Lower lobe of right lung (tissue), 2 donors: Measurements from ENCODE around the gene HDAC9. TPM values are rescaled to one million over a fixed set of nuclear protein-coding genes. Genes with fewer than 3 reads are reported as not detected.

Experiments used
- ATAC-seq, 2 donors: fragments of 200-7000 bp; cut with Tn5 transposase; one replicate each; pipeline ENCODE4 v1.9.1; 2020 to 2022; ENCODE audit warnings: mild to moderate bottlenecking in 2 of 2, moderate library complexity in 2 of 2
- DNase-seq: peaks from one replicate; pipeline ENCODE4 v3.0.0-alpha.2; 2020
- H3K27ac ChIP-seq: fragments of 200-600 bp; one replicate; pipeline ENCODE4 v1.8.0; 2022
- H3K27me3 ChIP-seq: fragments of 200-600 bp; one replicate; pipeline ENCODE4 v1.8.0; 2022; ENCODE audit warnings: low read depth
- H3K36me3 ChIP-seq: fragments of 200-600 bp; one replicate; pipeline ENCODE4 v1.8.0; 2022; ENCODE audit warnings: mild to moderate bottlenecking
- H3K4me1 ChIP-seq: fragments of 200-600 bp; one replicate; pipeline ENCODE4 v1.8.0; 2022
- H3K4me3 ChIP-seq: fragments of 200-600 bp; one replicate; pipeline ENCODE4 v1.8.0; 2022; ENCODE audit warnings: mild to moderate bottlenecking
- H3K9me3 ChIP-seq: fragments of 200-600 bp; one replicate; pipeline ENCODE4 v1.8.0; 2022
- CTCF ChIP-seq: fragments of 200-600 bp; IDR thresholded peaks from one replicate; pipeline ENCODE4 v1.8.0; 2022; ENCODE audit warnings: antibody characterized with exemption, mild to moderate bottlenecking
- intact Hi-C: fragments of 100-400 bp; cut with DNase I; formaldehyde crosslinking; loops from one replicate; pipeline ENCODE4 v1.11.0; 2022
- total RNA-seq: library from RNA; stranded (reverse); fragmentation: NEBNext Ultra II Directional; extraction: Animal tissue kit (Norgen Biotek cat#: 25700); gene quantifications from one replicate; pipeline ENCODE4 v1.2.1, GENCODE V29; 2021
- donor health status: DM: no; HTN: yes; CAD: no; lungs with severe emphysema.

The HDAC9 gene
- total RNA-seq, 1 donor from 2014 or later, result 14.3 TPM

- Histone ChIP-seq H3K4me3 (no peak overlapping the region), H3K4me1 (no peaks in the 10 kb centered on the region), H3K9me3 (no peaks in the 10 kb centered on the region), H3K27me3 (no peaks in the 10 kb centered on the region), H3K27ac (no peak overlapping the region), H3K36me3 (no peaks in the 10 kb centered on the region)
- DNase-seq, result no peak
- ATAC-seq, result no peak
- intact Hi-C loops, result no loop called here
- TF ChIP-seq CTCF, result no peak
These were observed 502.1 kb downstream of the HDAC9 start for GRCh38 chr7:18997477-18998150.

- intact Hi-C loops, result no loop called here
- Histone ChIP-seq H3K4me1 (no peaks in the 10 kb centered on the region), H3K9me3 (no peaks in the 10 kb centered on the region), H3K27ac (no peak overlapping the region), H3K27me3 (no peaks in the 10 kb centered on the region), H3K4me3 (no peak overlapping the region), H3K36me3 (no peaks in the 10 kb centered on the region)
- ATAC-seq (no peak), DNase-seq (no peak)
- TF ChIP-seq CTCF, result no peak
These were observed 504.9 kb downstream of the HDAC9 start for GRCh38 chr7:19000410-19000809.

- no peak for ATAC-seq
These were observed 506.3 kb downstream of the HDAC9 start for GRCh38 chr7:19001854-19002253.

GRCh38 chr7:19009241-19009935 lies 513.8 kb downstream of the HDAC9 start:
- H3K4me1 ChIP-seq, result no peaks in the 10 kb centered on the region
- H3K27me3 ChIP-seq, result no peaks in the 10 kb centered on the region
- DNase-seq, result no peak
- no peak overlapping the region for H3K4me3 ChIP-seq
- H3K36me3 ChIP-seq, result no peaks in the 10 kb centered on the region
- ATAC-seq, result no peak
- no peaks in the 10 kb centered on the region for H3K9me3 ChIP-seq
- intact Hi-C loops, result no loop called here
- TF ChIP-seq CTCF, result no peak
- no peak overlapping the region for H3K27ac ChIP-seq

More at GRCh38 chr7:19001854-19002253, 506.3 kb downstream of the HDAC9 start:
- intact Hi-C loops, result no loop called here
- Histone ChIP-seq H3K4me1 (no peaks in the 10 kb centered on the region), H3K9me3 (no peaks in the 10 kb centered on the region), H3K27me3 (no peaks in the 10 kb centered on the region), H3K27ac (no peak overlapping the region), H3K4me3 (no peak overlapping the region), H3K36me3 (no peaks in the 10 kb centered on the region)
- DNase-seq, result no peak
- TF ChIP-seq CTCF, result no peak

GRCh38 chr7:19009936-19010280 lies 514.4 kb downstream of the HDAC9 start:
- no peak overlapping the region for H3K4me3 ChIP-seq
- no peak for TF ChIP-seq CTCF
- intact Hi-C loops, result no loop called here
- ATAC-seq (no peak), DNase-seq (no peak)
- H3K36me3 ChIP-seq, result no peaks in the 10 kb centered on the region
- no peak overlapping the region for H3K27ac ChIP-seq
- H3K4me1 ChIP-seq, result no peaks in the 10 kb centered on the region
- H3K27me3 ChIP-seq, result no peaks in the 10 kb centered on the region
- H3K9me3 ChIP-seq, result no peaks in the 10 kb centered on the region
